ENCODE measurements around the gene SFXN3. TPM values are rescaled to one million over a fixed set of nuclear protein-coding genes. Genes with fewer than 3 reads are reported as not detected.

The SFXN3 gene
- total and polyA plus RNA-seq, 2 of the 13 experiments (the other 11 are each of a cell fraction or from before 2014, with no cell fraction given), result 16.8 to 71.5 TPM

DNA sequence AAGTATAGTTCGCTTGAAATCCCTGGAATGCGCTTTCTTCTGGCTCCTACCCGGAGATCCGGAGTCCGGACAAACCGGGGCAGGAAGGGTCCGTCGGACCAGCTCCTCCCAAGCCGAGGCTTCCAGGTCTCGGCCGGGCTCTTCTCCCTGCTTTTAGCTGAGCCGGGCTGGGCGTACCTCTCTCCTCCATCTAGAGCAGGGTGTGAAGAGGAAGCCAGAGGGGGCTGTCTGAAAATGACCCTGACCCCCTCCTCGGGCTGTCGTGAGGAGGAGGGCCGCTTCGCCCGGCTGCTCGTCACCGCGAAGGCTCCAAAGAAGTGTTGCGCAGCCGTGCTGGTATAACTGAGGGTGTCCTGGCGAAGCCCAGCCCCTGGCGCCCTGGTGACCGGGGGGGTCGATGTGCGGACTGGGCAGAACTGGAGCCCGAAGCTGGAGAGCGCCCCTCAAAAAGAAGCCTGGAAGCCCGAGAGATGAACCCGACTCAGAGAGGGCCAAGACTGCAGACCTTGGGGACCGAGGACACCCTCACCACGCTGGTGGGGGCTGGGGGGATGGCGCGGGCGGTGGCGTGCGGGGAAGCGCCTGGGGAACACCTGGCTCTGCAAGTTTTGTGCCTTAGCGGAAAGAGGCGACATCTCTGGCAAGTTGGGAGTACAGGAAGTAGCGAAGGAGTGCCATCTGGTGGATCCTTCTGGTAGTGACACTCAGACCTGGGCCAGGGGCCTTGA, 36.5 kb downstream of the SFXN3 start (continued):
- TF ChIP-seq, protein P1, sequence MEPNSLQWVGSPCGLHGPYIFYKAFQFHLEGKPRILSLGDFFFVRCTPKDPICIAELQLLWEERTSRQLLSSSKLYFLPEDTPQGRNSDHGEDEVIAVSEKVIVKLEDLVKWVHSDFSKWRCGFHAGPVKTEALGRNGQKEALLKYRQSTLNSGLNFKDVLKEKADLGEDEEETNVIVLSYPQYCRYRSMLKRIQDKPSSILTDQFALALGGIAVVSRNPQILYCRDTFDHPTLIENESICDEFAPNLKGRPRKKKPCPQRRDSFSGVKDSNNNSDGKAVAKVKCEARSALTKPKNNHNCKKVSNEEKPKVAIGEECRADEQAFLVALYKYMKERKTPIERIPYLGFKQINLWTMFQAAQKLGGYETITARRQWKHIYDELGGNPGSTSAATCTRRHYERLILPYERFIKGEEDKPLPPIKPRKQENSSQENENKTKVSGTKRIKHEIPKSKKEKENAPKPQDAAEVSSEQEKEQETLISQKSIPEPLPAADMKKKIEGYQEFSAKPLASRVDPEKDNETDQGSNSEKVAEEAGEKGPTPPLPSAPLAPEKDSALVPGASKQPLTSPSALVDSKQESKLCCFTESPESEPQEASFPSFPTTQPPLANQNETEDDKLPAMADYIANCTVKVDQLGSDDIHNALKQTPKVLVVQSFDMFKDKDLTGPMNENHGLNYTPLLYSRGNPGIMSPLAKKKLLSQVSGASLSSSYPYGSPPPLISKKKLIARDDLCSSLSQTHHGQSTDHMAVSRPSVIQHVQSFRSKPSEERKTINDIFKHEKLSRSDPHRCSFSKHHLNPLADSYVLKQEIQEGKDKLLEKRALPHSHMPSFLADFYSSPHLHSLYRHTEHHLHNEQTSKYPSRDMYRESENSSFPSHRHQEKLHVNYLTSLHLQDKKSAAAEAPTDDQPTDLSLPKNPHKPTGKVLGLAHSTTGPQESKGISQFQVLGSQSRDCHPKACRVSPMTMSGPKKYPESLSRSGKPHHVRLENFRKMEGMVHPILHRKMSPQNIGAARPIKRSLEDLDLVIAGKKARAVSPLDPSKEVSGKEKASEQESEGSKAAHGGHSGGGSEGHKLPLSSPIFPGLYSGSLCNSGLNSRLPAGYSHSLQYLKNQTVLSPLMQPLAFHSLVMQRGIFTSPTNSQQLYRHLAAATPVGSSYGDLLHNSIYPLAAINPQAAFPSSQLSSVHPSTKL (CRISPR knock-in tag; IDR thresholded peaks at IDR 0.05), result no peak
- TF ChIP-seq, protein P2, sequence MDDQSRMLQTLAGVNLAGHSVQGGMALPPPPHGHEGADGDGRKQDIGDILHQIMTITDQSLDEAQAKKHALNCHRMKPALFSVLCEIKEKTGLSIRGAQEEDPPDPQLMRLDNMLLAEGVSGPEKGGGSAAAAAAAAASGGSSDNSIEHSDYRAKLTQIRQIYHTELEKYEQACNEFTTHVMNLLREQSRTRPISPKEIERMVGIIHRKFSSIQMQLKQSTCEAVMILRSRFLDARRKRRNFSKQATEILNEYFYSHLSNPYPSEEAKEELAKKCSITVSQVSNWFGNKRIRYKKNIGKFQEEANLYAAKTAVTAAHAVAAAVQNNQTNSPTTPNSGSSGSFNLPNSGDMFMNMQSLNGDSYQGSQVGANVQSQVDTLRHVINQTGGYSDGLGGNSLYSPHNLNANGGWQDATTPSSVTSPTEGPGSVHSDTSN (CRISPR knock-in tag; IDR thresholded peaks at IDR 0.05; ENCODE audit: borderline replicate concordance), result no peak
- TF ChIP-seq TFDP1 (CRISPR knock-in tag; IDR thresholded peaks at IDR 0.05; ENCODE audit: borderline replicate concordance) (no peak; the same call in 1 of the 2 replicates), THYN1 (CRISPR knock-in tag; IDR thresholded peaks at IDR 0.05; ENCODE audit: borderline replicate concordance, low read depth) (no peak), ZNF570 (CRISPR knock-in tag; IDR thresholded peaks at IDR 0.05; ENCODE audit: borderline replicate concordance) (no peak), ZNF354B (CRISPR knock-in tag; IDR thresholded peaks at IDR 0.05) (no peak), CREB3 (CRISPR knock-in tag; IDR thresholded peaks at IDR 0.05) (0 out of 2 replicates have a peak, but pooled peaks have one; percentile 26), DMAP1 (CRISPR knock-in tag; IDR thresholded peaks at IDR 0.05) (0 out of 2 replicates have a peak, but pooled peaks have one; percentile 16), PRPF4 (IDR thresholded peaks at IDR 0.05; ENCODE audit: low read depth, low read length, poor library complexity, severe bottlenecking) (no peak), DRAP1 (CRISPR knock-in tag; IDR thresholded peaks at IDR 0.05) (0 out of 2 replicates have a peak, but pooled peaks have one; percentile 24), EED (CRISPR knock-in tag; IDR thresholded peaks at IDR 0.05) (no peak), TBP (CRISPR knock-in tag; IDR thresholded peaks at IDR 0.05) (no peak)
- TF ChIP-seq, protein P3, sequence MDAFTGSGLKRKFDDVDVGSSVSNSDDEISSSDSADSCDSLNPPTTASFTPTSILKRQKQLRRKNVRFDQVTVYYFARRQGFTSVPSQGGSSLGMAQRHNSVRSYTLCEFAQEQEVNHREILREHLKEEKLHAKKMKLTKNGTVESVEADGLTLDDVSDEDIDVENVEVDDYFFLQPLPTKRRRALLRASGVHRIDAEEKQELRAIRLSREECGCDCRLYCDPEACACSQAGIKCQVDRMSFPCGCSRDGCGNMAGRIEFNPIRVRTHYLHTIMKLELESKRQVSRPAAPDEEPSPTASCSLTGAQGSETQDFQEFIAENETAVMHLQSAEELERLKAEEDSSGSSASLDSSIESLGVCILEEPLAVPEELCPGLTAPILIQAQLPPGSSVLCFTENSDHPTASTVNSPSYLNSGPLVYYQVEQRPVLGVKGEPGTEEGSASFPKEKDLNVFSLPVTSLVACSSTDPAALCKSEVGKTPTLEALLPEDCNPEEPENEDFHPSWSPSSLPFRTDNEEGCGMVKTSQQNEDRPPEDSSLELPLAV (CRISPR knock-in tag; conservative IDR thresholded peaks at IDR 0.05; ENCODE audit: low read depth), result no peak
- TF ChIP-seq, protein P4, sequence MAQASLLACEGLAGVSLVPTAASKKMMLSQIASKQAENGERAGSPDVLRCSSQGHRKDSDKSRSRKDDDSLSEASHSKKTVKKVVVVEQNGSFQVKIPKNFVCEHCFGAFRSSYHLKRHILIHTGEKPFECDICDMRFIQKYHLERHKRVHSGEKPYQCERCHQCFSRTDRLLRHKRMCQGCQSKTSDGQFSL (CRISPR knock-in tag; IDR thresholded peaks at IDR 0.05), result no peak
- TF ChIP-seq, protein P5, sequence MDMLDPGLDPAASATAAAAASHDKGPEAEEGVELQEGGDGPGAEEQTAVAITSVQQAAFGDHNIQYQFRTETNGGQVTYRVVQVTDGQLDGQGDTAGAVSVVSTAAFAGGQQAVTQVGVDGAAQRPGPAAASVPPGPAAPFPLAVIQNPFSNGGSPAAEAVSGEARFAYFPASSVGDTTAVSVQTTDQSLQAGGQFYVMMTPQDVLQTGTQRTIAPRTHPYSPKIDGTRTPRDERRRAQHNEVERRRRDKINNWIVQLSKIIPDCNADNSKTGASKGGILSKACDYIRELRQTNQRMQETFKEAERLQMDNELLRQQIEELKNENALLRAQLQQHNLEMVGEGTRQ (IDR thresholded peaks at IDR 0.05; ENCODE audit: low read depth, low read length), result no peak
- TF ChIP-seq, protein P5 (CRISPR knock-in tag; IDR thresholded peaks at IDR 0.05; ENCODE audit: borderline replicate concordance), result no peak
